ACC112 (cell line): ENCODE data around the gene SPRTN.

Experiments used
- H2AFZ ChIP-seq: fragments of 200-600 bp; sonication (generic); one replicate; pipeline ENCODE4 v1.6.0; 2017; ENCODE audit warnings: antibody characterized with exemption, low read length; ENCODE audit not compliant: unreplicated experiment
- H3K27ac ChIP-seq: fragments of 200-600 bp; sonication (generic); 2 replicates; pipeline ENCODE4 v1.5.1; 2014; ENCODE audit warnings: low read depth, mild to moderate bottlenecking, antibody characterized with exemption, low read length, moderate library complexity
- H3K27me3 ChIP-seq: fragments of 200-600 bp; sonication (generic); 2 replicates; pipeline ENCODE4 v1.6.1; 2014; ENCODE audit warnings: mild to moderate bottlenecking, antibody characterized with exemption, low read length, moderate library complexity, mixed read lengths; ENCODE audit not compliant: insufficient read depth
- H3K36me3 ChIP-seq: fragments of 200-600 bp; sonication (generic); 2 replicates; pipeline ENCODE4 v1.6.1; 2016; ENCODE audit warnings: mild to moderate bottlenecking, antibody characterized with exemption, low read length, moderate library complexity, mixed read lengths; ENCODE audit not compliant: insufficient read depth
- H3K4me1 ChIP-seq: fragments of 200-600 bp; sonication (generic); one replicate; pipeline ENCODE4 v1.6.1; 2016; ENCODE audit warnings: low read length, mixed read lengths; ENCODE audit not compliant: insufficient read depth, unreplicated experiment, control insufficient read depth
- H3K4me3 ChIP-seq: fragments of 200-600 bp; sonication (generic); 2 replicates; pipeline ENCODE4 v1.5.1; 2014; ENCODE audit warnings: mild to moderate bottlenecking, low read depth, low read length
- H3K79me2 ChIP-seq: fragments of 200-600 bp; sonication (generic); one replicate; pipeline ENCODE4 v1.6.0; 2016; ENCODE audit warnings: low read length; ENCODE audit not compliant: control insufficient read depth, unreplicated experiment, insufficient read depth

Gene SPRTN

GRCh38 chr1:231354330-231355020 is 16.4 kb downstream of the SPRTN start:
- H3K4me3 ChIP-seq: no peak overlapping the region
- H3K27me3 ChIP-seq: no peaks in the 10 kb centered on the region
- peaks cover 16% of the 10 kb centered on the region for H3K4me1 ChIP-seq
- no peaks in the 10 kb centered on the region for H3K79me2 ChIP-seq
- no peak overlapping the region; the same call in 1 of the 2 replicates for H3K27ac ChIP-seq
- peaks cover 14% of the 10 kb centered on the region for H3K36me3 ChIP-seq
- H2AFZ ChIP-seq: no peak overlapping the region

GRCh38 chr1:231355171-231355570 is 17.1 kb downstream of the SPRTN start:
- Histone ChIP-seq H2AFZ (no peak overlapping the region), H3K4me1 (peaks cover 19% of the 10 kb centered on the region), H3K36me3 (peaks cover 11% of the 10 kb centered on the region), H3K27ac (peak overlapping the region; percentile 28; the same call in 1 of the 2 replicates), H3K79me2 (no peaks in the 10 kb centered on the region), H3K27me3 (no peaks in the 10 kb centered on the region), H3K4me3 (no peak overlapping the region)

GRCh38 chr1:231357187-231357772 is 19.2 kb downstream of the SPRTN start:
- H3K79me2 ChIP-seq: no peaks in the 10 kb centered on the region
- no peak overlapping the region for H3K4me3 ChIP-seq
- H2AFZ ChIP-seq: no peak overlapping the region
- no peak overlapping the region for H3K27ac ChIP-seq
- H3K27me3 ChIP-seq: no peaks in the 10 kb centered on the region
- H3K36me3 ChIP-seq: peaks cover 3% of the 10 kb centered on the region; the same call in 1 of the 2 replicates
- peaks cover 19% of the 10 kb centered on the region for H3K4me1 ChIP-seq

GRCh38 chr1:231357831-231358354 is 19.8 kb downstream of the SPRTN start:
- H3K4me3 ChIP-seq: no peak overlapping the region
- H3K4me1 ChIP-seq: peaks cover 19% of the 10 kb centered on the region
- no peaks in the 10 kb centered on the region for H3K79me2 ChIP-seq
- no peaks in the 10 kb centered on the region for H3K27me3 ChIP-seq
- H3K36me3 ChIP-seq: peaks cover 7% of the 10 kb centered on the region; the same call in 1 of the 2 replicates
- no peak overlapping the region for H2AFZ ChIP-seq
- peak overlapping the region; percentile 58 for H3K27ac ChIP-seq

GRCh38 chr1:231359113-231359512 is 21.0 kb downstream of the SPRTN start:
- Histone ChIP-seq H3K27ac (peak overlapping the region; percentile 77), H3K4me3 (no peak overlapping the region), H2AFZ (no peak overlapping the region), H3K79me2 (no peaks in the 10 kb centered on the region), H3K36me3 (peaks cover 4% of the 10 kb centered on the region; the same call in 1 of the 2 replicates), H3K27me3 (no peaks in the 10 kb centered on the region), H3K4me1 (peaks cover 19% of the 10 kb centered on the region)

GRCh38 chr1:231362325-231362724 is 24.2 kb downstream of the SPRTN start:
- Histone ChIP-seq H2AFZ (no peak overlapping the region), H3K4me3 (no peak overlapping the region), H3K27me3 (no peaks in the 10 kb centered on the region), H3K27ac (no peak overlapping the region), H3K79me2 (no peaks in the 10 kb centered on the region), H3K4me1 (peaks cover 11% of the 10 kb centered on the region), H3K36me3 (peaks cover 10% of the 10 kb centered on the region; the same call in 1 of the 2 replicates)

- H3K27ac ChIP-seq: no peak overlapping the region
- peaks cover 10% of the 10 kb centered on the region; the same call in 1 of the 2 replicates for H3K36me3 ChIP-seq
- no peaks in the 10 kb centered on the region for H3K27me3 ChIP-seq
- H2AFZ ChIP-seq: no peak overlapping the region
- no peak overlapping the region for H3K4me3 ChIP-seq
- no peaks in the 10 kb centered on the region for H3K79me2 ChIP-seq
- peaks cover 6% of the 10 kb centered on the region for H3K4me1 ChIP-seq
Observed at GRCh38 chr1:231363624-231364023, 25.5 kb downstream of the SPRTN start.

- no peaks in the 10 kb centered on the region for H3K27me3 ChIP-seq
- no peak overlapping the region for H3K4me3 ChIP-seq
- peaks cover 10% of the 10 kb centered on the region; the same call in 1 of the 2 replicates for H3K36me3 ChIP-seq
- H3K79me2 ChIP-seq: no peaks in the 10 kb centered on the region
- peaks cover 6% of the 10 kb centered on the region for H3K4me1 ChIP-seq
- H2AFZ ChIP-seq: no peak overlapping the region
- H3K27ac ChIP-seq: no peak overlapping the region
Observed at GRCh38 chr1:231364192-231364591, 26.1 kb downstream of the SPRTN start.

GRCh38 chr1:231369282-231369681 is 31.2 kb downstream of the SPRTN start:
- H3K79me2 ChIP-seq: peaks cover 14% of the 10 kb centered on the region
- H3K27ac ChIP-seq: no peak overlapping the region
- H3K4me3 ChIP-seq: no peak overlapping the region
- 0 out of 2 replicates have a peak, but pooled peaks cover 6% of the 10 kb centered on the region for H3K36me3 ChIP-seq
- H3K27me3 ChIP-seq: no peaks in the 10 kb centered on the region
- no peak overlapping the region for H2AFZ ChIP-seq
- no peaks in the 10 kb centered on the region for H3K4me1 ChIP-seq

GRCh38 chr1:231372501-231372900 is 34.4 kb downstream of the SPRTN start:
- Histone ChIP-seq H3K4me1 (peaks cover 6% of the 10 kb centered on the region), H2AFZ (no peak overlapping the region), H3K79me2 (peaks cover 41% of the 10 kb centered on the region), H3K36me3 (no peaks in the 10 kb centered on the region), H3K27me3 (no peaks in the 10 kb centered on the region), H3K27ac (no peak overlapping the region), H3K4me3 (no peak overlapping the region)

- Histone ChIP-seq H3K27ac (no peak overlapping the region), H3K27me3 (no peaks in the 10 kb centered on the region), H3K4me1 (peaks cover 8% of the 10 kb centered on the region), H3K79me2 (peaks cover 60% of the 10 kb centered on the region), H2AFZ (no peak overlapping the region), H3K4me3 (no peak overlapping the region), H3K36me3 (no peaks in the 10 kb centered on the region)
Observed at GRCh38 chr1:231374394-231374793, 36.3 kb downstream of the SPRTN start.
